Fibroblast of lung (primary cell): ENCODE data around the gene HRH1. TPM values are rescaled to one million over a fixed set of nuclear protein-coding genes. Genes with fewer than 3 reads are reported as not detected.

Experiments used
- DNase-seq, 2 donors: peaks; one replicate each; pipeline versions ENCODE4 v3.0.0 to v3.0.0-alpha.2; 2010; ENCODE audit warnings: low read depth in 2 of 2
- H2AFZ ChIP-seq: 2 replicates; pipeline ENCODE4 v1.5.1; 2012; ENCODE audit warnings: low read length, control low read depth, inconsistent platforms
- H3K27ac ChIP-seq: 2 replicates; pipeline ENCODE4 v1.5.1; 2011; ENCODE audit warnings: low read length, control low read depth; ENCODE audit not compliant: insufficient read depth
- H3K27me3 ChIP-seq: 2 replicates; pipeline ENCODE4 v1.5.1; 2011; ENCODE audit warnings: mild to moderate bottlenecking, low read length; ENCODE audit not compliant: control insufficient read depth, insufficient read depth
- H3K36me3 ChIP-seq: 2 replicates; pipeline ENCODE4 v1.5.1; 2011; ENCODE audit warnings: low read length; ENCODE audit not compliant: control insufficient read depth, insufficient read depth
- H3K4me1 ChIP-seq: 2 replicates; pipeline ENCODE4 v1.5.1; 2011; ENCODE audit warnings: low read length; ENCODE audit not compliant: control insufficient read depth, insufficient read depth; ENCODE audit errors: extremely low read depth
- H3K4me2 ChIP-seq: 2 replicates; pipeline ENCODE4 v1.5.1; 2011; ENCODE audit warnings: low read length, control low read depth; ENCODE audit not compliant: insufficient read depth; ENCODE audit errors: extremely low read depth
- H3K4me3 ChIP-seq, 4 experiments: fragments of 200-600 bp in 1 of 4; sonication (generic) in 1 of 4; replicated peaks in 1 of 4; 2 replicates each; pipeline ENCODE4 v1.5.1; 2011 to 2016; ENCODE audit warnings: low read length in 4 of 4, low read depth in 3 of 4, mild to moderate bottlenecking in 3 of 4, control low read depth in 2 of 4, inconsistent platforms in 1 of 4, mixed read lengths in 1 of 4; ENCODE audit not compliant: insufficient read depth in 1 of 4; ENCODE audit errors: control extremely low read depth in 1 of 4
- H3K79me2 ChIP-seq: 2 replicates; pipeline ENCODE4 v1.5.1; 2012; ENCODE audit warnings: mild to moderate bottlenecking, low read length, inconsistent platforms; ENCODE audit not compliant: control insufficient read depth, insufficient read depth
- H3K9ac ChIP-seq: 2 replicates; pipeline ENCODE4 v1.5.1; 2011; ENCODE audit warnings: mild to moderate bottlenecking, low read length, control low read depth; ENCODE audit not compliant: insufficient read depth
- H3K9me3 ChIP-seq: 2 replicates; pipeline ENCODE4 v1.5.1; 2012; ENCODE audit warnings: low read depth, low read length; ENCODE audit not compliant: control insufficient read depth, insufficient read depth
- H4K20me1 ChIP-seq: 2 replicates; pipeline ENCODE4 v1.5.1; 2011; ENCODE audit warnings: low read length; ENCODE audit not compliant: control insufficient read depth, insufficient read depth; ENCODE audit errors: extremely low read depth
- CTCF ChIP-seq, 2 donors: IDR thresholded peaks in 1 of 2; conservative IDR thresholded peaks in 1 of 2; 1 replicate in 1 of 2; 2 replicates in 1 of 2; pipeline ENCODE4 v1.5.1; 2011 to 2012; ENCODE audit warnings: low read length in 2 of 2, control low read depth in 1 of 2, inconsistent platforms in 1 of 2, low read depth in 1 of 2, mild to moderate bottlenecking in 1 of 2
- EZH2 ChIP-seq: IDR thresholded peaks from 2 replicates; pipeline ENCODE4 v1.5.1; 2012; ENCODE audit warnings: low read length, control low read depth, mild to moderate bottlenecking; ENCODE audit errors: missing control alignments
- polyA plus RNA-seq, 2 donors: library from polyadenylated mRNA; depleted of rRNA in 1 of 2; stranded (reverse) in 1 of 2; unstranded in 1 of 2; fragments of >200 nt; gene quantifications; 2 replicates each; pipeline ENCODE4 v1.2.1, GENCODE V29; 2011 to 2012; ENCODE audit warnings: missing spikeins in 1 of 2
- total RNA-seq: library from RNA; depleted of rRNA; stranded (reverse); fragments of >200 nt; gene quantifications from 2 replicates; pipeline ENCODE4 v1.2.1, GENCODE V29; 2014

HRH1 gene
- total and polyA plus RNA-seq, 2 donors (not counting 1 experiment from before 2014, with no cell fraction given), result 12.6 to 30.6 TPM

- no peak for DNase-seq
- no peaks in the 10 kb centered on the region for H4K20me1 ChIP-seq
- no peak overlapping the region for H3K4me3 ChIP-seq
- H3K9ac ChIP-seq, result no peak overlapping the region
- H3K79me2 ChIP-seq, result no peaks in the 10 kb centered on the region
- no peak overlapping the region for H2AFZ ChIP-seq
- no peaks in the 10 kb centered on the region for H3K9me3 ChIP-seq
- no peak overlapping the region for H3K4me2 ChIP-seq
- no peak overlapping the region for H3K27ac ChIP-seq
- H3K4me1 ChIP-seq, result peaks cover 3% of the 10 kb centered on the region
- no peak for TF ChIP-seq CTCF (conservative IDR thresholded peaks at IDR 0.05 in 1 of 2, IDR thresholded peaks at IDR 0.05 in 1 of 2; ENCODE audit: low read depth in 1 of 2, low read length in 2 of 2)
- TF ChIP-seq EZH2, result no peak
- no peaks in the 10 kb centered on the region for H3K36me3 ChIP-seq
- H3K27me3 ChIP-seq, result no peaks in the 10 kb centered on the region
Observed at GRCh38 chr3:11245827-11246662, 91.8 kb downstream of the HRH1 start.

- no peak overlapping the region for H3K4me2 ChIP-seq
- DNase-seq, result peak in 1 of 2 donors; percentile 31
- H3K79me2 ChIP-seq, result no peaks in the 10 kb centered on the region
- H3K4me1 ChIP-seq, result peaks cover 3% of the 10 kb centered on the region
- no peaks in the 10 kb centered on the region for H4K20me1 ChIP-seq
- no peak for TF ChIP-seq CTCF (conservative IDR thresholded peaks at IDR 0.05 in 1 of 2, IDR thresholded peaks at IDR 0.05 in 1 of 2; ENCODE audit: low read depth in 1 of 2, low read length in 2 of 2)
- TF ChIP-seq EZH2, result no peak
- H3K9me3 ChIP-seq, result no peaks in the 10 kb centered on the region
- H3K27ac ChIP-seq, result no peak overlapping the region
- H3K36me3 ChIP-seq, result no peaks in the 10 kb centered on the region
- no peak overlapping the region for H2AFZ ChIP-seq
- H3K4me3 ChIP-seq, result no peak overlapping the region
- no peaks in the 10 kb centered on the region for H3K27me3 ChIP-seq
- H3K9ac ChIP-seq, result no peak overlapping the region
Observed at GRCh38 chr3:11246663-11246970, 92.3 kb downstream of the HRH1 start.

GRCh38 chr3:11247362-11247761, 93.1 kb downstream of the HRH1 start:
- H3K4me3 ChIP-seq, result no peak overlapping the region
- no peaks in the 10 kb centered on the region for H3K9me3 ChIP-seq
- H2AFZ ChIP-seq, result no peak overlapping the region
- no peaks in the 10 kb centered on the region for H4K20me1 ChIP-seq
- H3K27ac ChIP-seq, result no peak overlapping the region
- no peak overlapping the region for H3K4me2 ChIP-seq
- no peaks in the 10 kb centered on the region for H3K36me3 ChIP-seq
- DNase-seq, result no peak
- TF ChIP-seq EZH2, result no peak
- TF ChIP-seq CTCF (conservative IDR thresholded peaks at IDR 0.05 in 1 of 2, IDR thresholded peaks at IDR 0.05 in 1 of 2; ENCODE audit: low read depth in 1 of 2, low read length in 2 of 2), result no peak
- H3K9ac ChIP-seq, result no peak overlapping the region
- no peaks in the 10 kb centered on the region for H3K27me3 ChIP-seq
- no peaks in the 10 kb centered on the region for H3K79me2 ChIP-seq
- H3K4me1 ChIP-seq, result peaks cover 3% of the 10 kb centered on the region
